Dermis microvascular lymphatic vessel endothelial cell (primary cell): ENCODE measurements around the gene ALPK3. TPM values are rescaled to one million over a fixed set of nuclear protein-coding genes. Genes with fewer than 3 reads are reported as not detected.
"Not testable (repeated sequence)": the region's sequence is repeated elsewhere in the genome, so short reads cannot be mapped to it uniquely, and the experiment has no call there.

Source experiments
- DNase-seq, 2 donors: peaks; one replicate each; pipeline versions ENCODE4 v3.0.0 to v3.0.0-alpha.2; 2010; ENCODE audit warnings: low read depth in 2 of 2
- total RNA-seq: library from RNA; depleted of rRNA; stranded (reverse); fragments of >200 nt; gene quantifications from 2 replicates; pipeline ENCODE4 v1.2.1, GENCODE V29; 2014

The ALPK3 gene
- total RNA-seq, 1 donor from 2014 or later, result 19.5 TPM

DNA sequence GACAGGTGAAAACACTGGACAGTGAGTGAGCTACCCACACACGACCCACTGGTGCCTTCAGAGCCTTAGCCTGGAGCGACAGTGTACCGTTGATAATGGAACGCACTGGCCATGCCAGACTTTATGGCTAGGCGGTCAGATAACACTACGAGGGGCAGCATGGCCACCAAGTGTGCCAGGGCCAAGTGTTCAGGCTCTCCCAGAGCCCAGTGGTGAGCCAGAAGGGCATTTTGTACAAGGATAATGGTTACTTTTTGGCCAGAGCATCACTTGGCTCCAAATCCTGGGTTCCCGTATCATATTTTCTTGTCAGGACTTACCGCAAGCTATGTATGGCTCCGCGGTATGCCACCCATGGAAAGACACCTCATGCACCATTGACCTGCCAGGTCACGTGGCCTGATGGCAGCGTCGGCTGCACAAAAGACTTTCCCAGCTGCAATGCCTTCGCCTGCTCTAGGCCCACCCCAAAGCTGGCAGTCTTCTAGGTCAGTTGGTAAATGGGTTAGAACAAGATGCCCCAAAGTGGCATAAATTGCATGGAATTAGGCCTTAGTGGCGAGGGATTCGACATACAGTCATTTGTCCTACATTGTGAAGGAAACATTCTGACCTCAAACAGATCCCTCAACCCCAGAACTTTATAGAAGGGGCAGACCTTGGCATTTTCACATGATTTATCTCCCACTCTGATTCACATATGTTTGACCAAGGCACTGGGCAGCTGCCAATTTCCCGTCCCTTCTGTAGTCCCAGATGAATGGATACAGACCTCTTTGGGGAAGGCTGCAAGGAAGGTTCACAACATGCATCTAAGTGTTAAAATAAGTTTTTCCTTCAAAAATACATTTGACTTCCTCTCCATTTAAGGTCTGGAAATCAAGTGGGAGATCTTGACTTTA, 55.1 kb downstream of the ALPK3 start:
- no peak for DNase-seq

- DNase-seq, result no peak
Observed at GRCh38 chr15:84873997-84874396, 56.8 kb downstream of the ALPK3 start.

DNA sequence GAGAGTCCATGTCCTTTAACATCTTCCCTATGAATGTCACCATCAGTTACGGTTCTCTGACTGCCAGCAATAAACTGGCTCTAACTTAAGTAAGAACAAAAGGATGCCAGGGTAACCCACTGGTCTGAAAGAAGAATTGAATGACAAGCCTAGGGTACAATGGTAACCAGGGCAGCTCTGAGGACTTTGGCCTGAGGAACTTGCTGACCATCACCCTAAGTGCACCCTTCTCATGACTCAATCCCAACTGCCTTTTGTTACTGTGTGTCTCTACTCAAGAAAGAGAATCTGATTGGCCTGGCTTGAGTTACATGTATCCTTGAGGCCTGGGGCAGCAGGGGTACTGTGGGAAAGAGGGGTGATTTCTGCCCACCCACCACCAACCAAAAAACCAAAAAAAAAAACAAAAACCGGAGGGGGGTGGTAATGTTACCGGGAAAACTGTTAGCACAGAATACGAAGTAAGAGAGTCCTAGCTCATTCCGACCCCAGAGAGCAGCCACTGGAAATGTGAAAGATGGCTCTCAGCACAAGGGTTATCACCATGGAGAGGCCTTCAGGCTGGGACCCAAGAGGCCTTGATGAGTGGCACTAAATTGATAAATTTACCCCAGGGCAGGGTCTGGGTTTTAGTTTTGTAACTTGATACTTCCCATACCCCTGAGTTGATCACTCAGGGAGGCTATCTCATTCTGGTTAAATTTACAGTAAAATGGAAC, 58.0 kb downstream of the ALPK3 start:
- no peak for DNase-seq

- no peak for DNase-seq
Observed at GRCh38 chr15:84876269-84876668, 59.1 kb downstream of the ALPK3 start.

DNA sequence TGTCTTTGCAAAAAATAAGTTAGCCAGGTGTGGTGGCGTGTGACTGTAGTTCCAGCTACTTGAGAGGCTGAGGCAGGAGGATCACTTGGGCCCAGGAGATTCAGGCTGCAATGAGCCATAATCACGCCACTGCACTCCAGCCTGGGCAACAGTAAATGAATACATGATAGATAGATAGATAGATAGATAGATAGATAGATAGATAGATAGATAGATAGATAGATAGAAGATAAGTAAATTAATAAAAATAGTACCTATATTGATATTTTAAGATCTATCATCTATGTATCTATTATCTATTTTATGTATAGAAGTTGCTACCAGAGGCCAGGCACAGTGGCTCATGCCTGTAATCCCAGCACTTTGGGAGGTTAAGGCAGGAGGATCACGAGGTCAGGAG, 60.5 kb downstream of the ALPK3 start:
- not testable (repeated sequence) for DNase-seq

DNA sequence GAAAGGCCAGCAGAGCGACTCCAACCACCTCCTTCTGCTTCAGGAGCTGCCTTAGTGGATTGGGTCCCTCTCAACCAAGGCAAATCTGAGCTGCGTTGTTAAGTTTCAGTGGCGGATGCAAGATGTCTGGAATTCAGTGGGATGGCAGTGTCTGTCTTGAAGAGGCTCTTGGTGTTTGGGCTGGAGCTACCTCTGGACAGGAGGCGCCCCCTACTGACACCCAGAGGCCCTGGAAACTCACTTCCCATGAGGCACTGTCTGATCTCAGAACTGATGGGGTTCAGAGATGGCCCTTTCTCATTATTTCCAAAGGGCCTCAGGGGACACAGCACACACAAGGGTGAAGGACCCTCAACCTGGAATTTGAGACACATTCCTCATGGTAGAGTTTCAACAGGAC, 61.3 kb downstream of the ALPK3 start:
- peak; percentile 1 to 47 for DNase-seq

GRCh38 chr15:84879088-84879780, 62.1 kb downstream of the ALPK3 start:
- DNase-seq, result no peak

- no peak for DNase-seq
Observed at GRCh38 chr15:84880007-84880406, 62.9 kb downstream of the ALPK3 start.

GRCh38 chr15:84880822-84881519, 63.8 kb downstream of the ALPK3 start:
- no peak for DNase-seq

GRCh38 chr15:84881520-84881830, 64.3 kb downstream of the ALPK3 start:
- DNase-seq, result no peak

GRCh38 chr15:84883466-84883865, 66.3 kb downstream of the ALPK3 start:
- no peak for DNase-seq

- no peak for DNase-seq
Observed at GRCh38 chr15:84883916-84884781, 67.0 kb downstream of the ALPK3 start, which contains the start of gene SLC28A1. TSS of gene SLC28A1 (plus strand) at chr15:84884662. CDS start at chr15:84887761, 3,099 bp downstream.

DNA sequence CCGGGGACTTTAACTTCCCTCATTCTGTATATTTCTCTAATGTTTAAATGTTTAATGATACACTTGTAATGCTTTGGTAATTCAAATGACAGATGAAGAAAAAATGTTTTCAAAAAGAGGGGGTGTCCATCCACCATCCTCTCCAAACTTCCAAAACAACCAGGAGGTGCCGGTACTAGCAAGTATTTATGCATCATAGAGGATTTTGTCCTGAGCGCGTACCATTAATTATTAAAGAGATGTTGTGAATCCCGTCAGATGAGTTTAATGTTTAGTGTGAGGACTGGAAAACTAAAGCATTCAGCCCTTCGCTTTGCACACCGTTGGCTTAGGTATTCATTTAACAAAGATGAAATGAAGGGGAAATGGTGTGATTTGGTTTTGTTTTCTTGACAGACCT, 68.6 kb downstream of the ALPK3 start:
- DNase-seq, result no peak

GRCh38 chr15:84886211-84886983, 69.2 kb downstream of the ALPK3 start:
- no peak for DNase-seq

DNA sequence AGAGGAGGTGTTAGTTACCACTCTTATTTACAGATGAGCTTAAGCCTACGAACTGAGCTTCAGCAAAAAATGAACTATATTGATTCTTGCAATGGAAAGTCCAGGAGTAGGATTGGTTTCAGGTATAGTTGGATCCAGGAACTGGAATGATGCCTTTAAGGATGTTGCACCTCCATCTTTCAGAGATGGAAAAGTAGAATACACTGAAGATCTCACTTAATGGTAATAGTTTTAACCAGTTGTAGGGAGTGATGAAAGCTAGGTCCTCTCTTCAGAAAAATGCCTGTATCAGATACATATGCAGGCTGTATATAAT, 69.8 kb downstream of the ALPK3 start:
- no peak for DNase-seq

DNA sequence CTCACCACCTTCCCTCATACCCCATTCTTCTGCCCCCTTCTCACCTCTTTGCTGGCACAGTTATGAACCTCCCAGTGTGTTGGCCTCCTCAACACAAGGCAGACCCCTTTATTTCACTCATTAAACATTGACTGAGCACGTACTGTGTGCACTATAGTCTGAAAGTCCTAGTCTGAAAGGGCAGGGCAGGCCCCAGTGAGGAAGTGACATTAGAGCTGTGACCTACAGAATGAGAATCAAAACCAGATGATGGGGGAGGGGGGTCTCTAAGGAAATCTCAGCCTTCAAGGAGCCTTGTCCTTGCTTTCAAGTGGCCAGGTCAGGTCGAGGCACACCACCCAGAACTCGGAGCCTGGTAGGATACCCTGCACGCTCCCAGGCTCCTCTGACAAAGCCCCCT, 70.8 kb downstream of the ALPK3 start:
- no peak for DNase-seq

- DNase-seq, result no peak
Observed at GRCh38 chr15:84888639-84889038, 71.5 kb downstream of the ALPK3 start.

GRCh38 chr15:84889313-84889990, 72.3 kb downstream of the ALPK3 start:
- DNase-seq, result no peak

DNA sequence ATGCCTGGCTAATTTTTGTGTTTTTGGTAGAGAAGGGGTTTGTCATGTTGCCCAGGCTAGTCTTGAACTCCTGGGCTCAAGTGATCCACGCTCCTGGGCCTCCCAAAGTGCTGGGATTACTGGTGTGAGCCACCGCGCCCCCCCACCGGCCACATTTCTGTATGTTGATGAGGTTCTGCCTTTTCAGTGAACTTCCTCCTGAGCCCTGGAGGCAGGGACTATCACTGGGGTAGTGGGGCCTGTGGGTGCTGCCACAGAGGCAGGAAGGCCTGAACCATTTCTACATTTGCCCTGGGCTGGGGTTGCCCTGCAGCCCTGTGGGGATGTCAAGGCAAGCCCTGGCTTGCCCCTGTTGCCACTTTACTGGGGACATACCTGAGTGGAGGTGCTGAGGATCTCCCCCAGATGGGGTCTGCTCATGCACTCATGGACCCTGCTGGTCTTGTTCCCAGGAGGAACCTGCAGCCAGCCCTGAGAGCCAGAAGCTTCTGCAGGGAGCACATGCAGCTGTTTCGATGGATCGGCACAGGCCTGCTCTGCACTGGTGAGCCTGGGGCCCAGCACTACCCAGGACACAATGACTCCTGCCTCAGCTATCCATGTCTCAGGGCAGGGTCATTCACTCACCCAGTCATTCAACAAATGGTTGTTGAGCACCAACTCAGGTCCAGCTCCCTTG, 73.0 kb downstream of the ALPK3 start:
- no peak for DNase-seq
